Loucy (cell line): ENCODE results near the gene BEST3.

Experiments used
- H2AFZ ChIP-seq: fragments of 200-600 bp; sonication (generic); 2 replicates; pipeline ENCODE4 v1.6.0; 2016; ENCODE audit warnings: antibody characterized with exemption, mild to moderate bottlenecking, low read length, moderate library complexity
- H3F3A ChIP-seq: fragments of 200-600 bp; 2 replicates; pipeline ENCODE4 v1.6.0; 2016; ENCODE audit warnings: antibody characterized with exemption, low read depth, mild to moderate bottlenecking
- H3K27me3 ChIP-seq: fragments of 200-600 bp; sonication (generic); 2 replicates; pipeline ENCODE4 v1.6.1; 2014; ENCODE audit warnings: low read length, mild to moderate bottlenecking; ENCODE audit not compliant: insufficient read depth, poor library complexity, severe bottlenecking
- H3K36me3 ChIP-seq: fragments of 200-600 bp; sonication (generic); 2 replicates; pipeline ENCODE4 v1.6.1; 2016; ENCODE audit warnings: low read length; ENCODE audit not compliant: insufficient read depth
- H3K4me1 ChIP-seq: fragments of 200-600 bp; sonication (generic); 2 replicates; pipeline ENCODE4 v1.5.1; 2014; ENCODE audit warnings: low read length, mild to moderate bottlenecking; ENCODE audit not compliant: insufficient read depth, poor library complexity, severe bottlenecking
- H3K4me2 ChIP-seq: fragments of 200-600 bp; sonication (generic); 2 replicates; pipeline ENCODE4 v1.6.0; 2014; ENCODE audit warnings: antibody characterized with exemption, low read length, low read depth, mild to moderate bottlenecking; ENCODE audit not compliant: poor library complexity, severe bottlenecking
- H3K4me3 ChIP-seq: fragments of 200-600 bp; sonication (generic); 2 replicates; pipeline ENCODE4 v1.5.1; 2014; ENCODE audit warnings: low read length, mild to moderate bottlenecking, mixed read lengths; ENCODE audit not compliant: poor library complexity, severe bottlenecking
- H3K79me2 ChIP-seq: fragments of 200-600 bp; sonication (generic); 2 replicates; pipeline ENCODE4 v1.6.1; 2014; ENCODE audit warnings: low read length; ENCODE audit not compliant: insufficient read depth
- H3K9ac ChIP-seq: fragments of 200-600 bp; sonication (generic); 2 replicates; pipeline ENCODE4 v1.6.0; 2014; ENCODE audit warnings: mild to moderate bottlenecking, low read depth, low read length, moderate library complexity; ENCODE audit not compliant: poor library complexity, severe bottlenecking
- H3K9me2 ChIP-seq: fragments of 200-600 bp; sonication (generic); replicated peaks from 2 replicates; pipeline ENCODE4 v1.6.1; 2016; ENCODE audit warnings: low read depth, low read length, mixed read lengths
- H3K9me3 ChIP-seq: fragments of 200-600 bp; sonication (generic); 2 replicates; pipeline ENCODE4 v1.6.1; 2014; ENCODE audit warnings: mild to moderate bottlenecking, antibody characterized with exemption, low read length, low read depth; ENCODE audit not compliant: insufficient read depth
- H4K20me1 ChIP-seq: fragments of 200-600 bp; sonication (generic); 2 replicates; pipeline ENCODE4 v1.6.0; 2014; ENCODE audit warnings: antibody characterized with exemption, low read length, mild to moderate bottlenecking; ENCODE audit not compliant: insufficient read depth, poor library complexity, severe bottlenecking
- CTCF ChIP-seq: fragments of 200-600 bp; sonication (generic); conservative IDR thresholded peaks from 2 replicates; pipeline ENCODE4 v1.5.1; 2014; ENCODE audit warnings: mild to moderate bottlenecking, antibody characterized with exemption, low read length
- EZH2phosphoT487 ChIP-seq: fragments of 200-600 bp; IDR thresholded peaks from 2 replicates; pipeline ENCODE4 v1.6.1; 2018; ENCODE audit warnings: antibody characterized with exemption, mild to moderate bottlenecking, moderate library complexity, borderline replicate concordance

Gene BEST3

GRCh38 chr12:69698769-69699540, at the start of gene BEST3:
Gene BEST3, minus strand, starts transcription at chr12:69699303. Its CDS starts 1,505 bp downstream, at chr12:69697798.
- Histone ChIP-seq H3K9me3 (no peaks in the 10 kb centered on the region), H4K20me1 (no peaks in the 10 kb centered on the region), H3K36me3 (no peaks in the 10 kb centered on the region), H3K27me3 (no peaks in the 10 kb centered on the region), H3K4me3 (no peak within 1 kb of the TSS), H3K4me1 (no peaks in the 10 kb centered on the region), H3K4me2 (no peak within 1 kb of the TSS), H3K79me2 (no peaks in the 10 kb centered on the region), H3K9ac (no peak within 1 kb of the TSS), H3F3A (no peaks in the 10 kb centered on the region), H3K9me2 (no peaks in the 10 kb centered on the region), H2AFZ (no peak within 1 kb of the TSS)
- TF ChIP-seq EZH2phosphoT487 (no peak), CTCF (no peak)

- Histone ChIP-seq H3K79me2 (peaks cover 48% of the 10 kb centered on the region), H3K27me3 (no peaks in the 10 kb centered on the region), H3K9me3 (no peaks in the 10 kb centered on the region), H3K9ac (no peak overlapping the region), H3K4me2 (no peak overlapping the region), H4K20me1 (peaks cover 21% of the 10 kb centered on the region), H3F3A (no peaks in the 10 kb centered on the region), H3K36me3 (no peaks in the 10 kb centered on the region), H3K4me3 (no peak overlapping the region), H2AFZ (no peak overlapping the region), H3K9me2 (no peaks in the 10 kb centered on the region), H3K4me1 (peaks cover 40% of the 10 kb centered on the region)
- TF ChIP-seq CTCF, result no peak
- TF ChIP-seq EZH2phosphoT487, result no peak
Measured at GRCh38 chr12:69744109-69744508, 45.0 kb upstream of the BEST3 start.

- no peaks in the 10 kb centered on the region for H3K9me3 ChIP-seq
- peak overlapping the region; percentile 79 for H3K4me2 ChIP-seq
- peak overlapping the region; percentile 70 for H3K9ac ChIP-seq
- peak overlapping the region; percentile 85 for H2AFZ ChIP-seq
- peaks cover 41% of the 10 kb centered on the region for H3K79me2 ChIP-seq
- no peaks in the 10 kb centered on the region for H3K36me3 ChIP-seq
- no peaks in the 10 kb centered on the region for H3K27me3 ChIP-seq
- H3K4me3 ChIP-seq, result peak overlapping the region; percentile 87
- no peaks in the 10 kb centered on the region for H3K9me2 ChIP-seq
- TF ChIP-seq CTCF, result no peak
- no peak for TF ChIP-seq EZH2phosphoT487
- H3K4me1 ChIP-seq, result peaks cover 36% of the 10 kb centered on the region
- peaks cover 21% of the 10 kb centered on the region for H4K20me1 ChIP-seq
- no peaks in the 10 kb centered on the region for H3F3A ChIP-seq
Measured at GRCh38 chr12:69739287-69740191, 40.4 kb upstream of the BEST3 start.
